NB4 (cell line): ENCODE results near the gene CDC27.
"Not testable (repeated sequence)": the region's sequence is repeated elsewhere in the genome, so short reads cannot be mapped to it uniquely, and the experiment has no call there.

Experiments used
- DNase-seq: peaks from one replicate; pipeline ENCODE4 v3.0.0; 2010; ENCODE audit warnings: low read depth
- H3K4me3 ChIP-seq: one replicate; pipeline ENCODE4 v1.5.1; 2011; ENCODE audit warnings: mild to moderate bottlenecking, low read depth, low read length, moderate library complexity
- MYC ChIP-seq: IDR thresholded peaks from 2 replicates; pipeline ENCODE4 v1.6.1; 2011; ENCODE audit warnings: low read depth, low read length
- POLR2A ChIP-seq: IDR thresholded peaks from 2 replicates; pipeline ENCODE4 v1.6.1; 2011; ENCODE audit warnings: mild to moderate bottlenecking; ENCODE audit not compliant: insufficient read length; ENCODE audit errors: extremely low read depth
- TF ChIP-seq, protein P1 (sequence below): IDR thresholded peaks from one replicate; pipeline ENCODE4 v1.5.1; 2012; ENCODE audit warnings: low read depth, low read length
- TF ChIP-seq, protein P2 (sequence below): IDR thresholded peaks from 2 replicates; pipeline ENCODE4 v1.6.1; 2011; ENCODE audit warnings: low read depth, low read length

The CDC27 gene

DNA sequence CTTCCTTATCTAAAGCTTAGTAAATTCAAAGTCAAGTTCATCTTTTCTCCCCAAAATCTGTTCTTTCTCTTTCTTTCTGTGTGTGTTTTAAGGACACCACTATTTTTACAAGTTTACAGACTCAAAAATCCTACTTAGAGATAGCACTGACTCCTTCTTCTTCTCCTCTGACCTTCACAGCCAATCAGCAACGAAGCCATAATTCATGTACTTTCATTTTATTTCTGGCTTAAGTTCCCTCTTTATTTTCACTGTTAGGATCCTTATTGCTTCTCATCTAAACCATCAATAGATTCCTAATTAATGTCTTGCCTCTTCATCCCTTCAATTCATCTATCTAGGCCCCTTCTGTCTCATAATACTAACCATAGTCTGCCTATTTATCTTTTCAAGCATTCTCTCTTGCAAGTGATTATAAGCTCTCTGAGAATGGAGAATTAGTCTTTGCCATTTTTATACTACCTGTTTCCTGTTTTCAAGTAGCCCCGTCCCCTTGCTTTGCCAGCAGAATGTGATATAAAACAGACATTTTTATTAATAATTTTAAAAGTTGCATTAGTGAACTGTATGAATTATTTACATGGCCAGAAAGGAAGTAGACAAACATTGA lies 27.0 kb downstream of the CDC27 start:
- DNase-seq = no peak
- H3K4me3 ChIP-seq = no peak overlapping the region
- TF ChIP-seq POLR2A (no peak), MYC (no peak)
- TF ChIP-seq, protein P1, sequence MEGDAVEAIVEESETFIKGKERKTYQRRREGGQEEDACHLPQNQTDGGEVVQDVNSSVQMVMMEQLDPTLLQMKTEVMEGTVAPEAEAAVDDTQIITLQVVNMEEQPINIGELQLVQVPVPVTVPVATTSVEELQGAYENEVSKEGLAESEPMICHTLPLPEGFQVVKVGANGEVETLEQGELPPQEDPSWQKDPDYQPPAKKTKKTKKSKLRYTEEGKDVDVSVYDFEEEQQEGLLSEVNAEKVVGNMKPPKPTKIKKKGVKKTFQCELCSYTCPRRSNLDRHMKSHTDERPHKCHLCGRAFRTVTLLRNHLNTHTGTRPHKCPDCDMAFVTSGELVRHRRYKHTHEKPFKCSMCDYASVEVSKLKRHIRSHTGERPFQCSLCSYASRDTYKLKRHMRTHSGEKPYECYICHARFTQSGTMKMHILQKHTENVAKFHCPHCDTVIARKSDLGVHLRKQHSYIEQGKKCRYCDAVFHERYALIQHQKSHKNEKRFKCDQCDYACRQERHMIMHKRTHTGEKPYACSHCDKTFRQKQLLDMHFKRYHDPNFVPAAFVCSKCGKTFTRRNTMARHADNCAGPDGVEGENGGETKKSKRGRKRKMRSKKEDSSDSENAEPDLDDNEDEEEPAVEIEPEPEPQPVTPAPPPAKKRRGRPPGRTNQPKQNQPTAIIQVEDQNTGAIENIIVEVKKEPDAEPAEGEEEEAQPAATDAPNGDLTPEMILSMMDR = no peak
- TF ChIP-seq, protein P2, sequence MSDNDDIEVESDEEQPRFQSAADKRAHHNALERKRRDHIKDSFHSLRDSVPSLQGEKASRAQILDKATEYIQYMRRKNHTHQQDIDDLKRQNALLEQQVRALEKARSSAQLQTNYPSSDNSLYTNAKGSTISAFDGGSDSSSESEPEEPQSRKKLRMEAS = no peak

DNA sequence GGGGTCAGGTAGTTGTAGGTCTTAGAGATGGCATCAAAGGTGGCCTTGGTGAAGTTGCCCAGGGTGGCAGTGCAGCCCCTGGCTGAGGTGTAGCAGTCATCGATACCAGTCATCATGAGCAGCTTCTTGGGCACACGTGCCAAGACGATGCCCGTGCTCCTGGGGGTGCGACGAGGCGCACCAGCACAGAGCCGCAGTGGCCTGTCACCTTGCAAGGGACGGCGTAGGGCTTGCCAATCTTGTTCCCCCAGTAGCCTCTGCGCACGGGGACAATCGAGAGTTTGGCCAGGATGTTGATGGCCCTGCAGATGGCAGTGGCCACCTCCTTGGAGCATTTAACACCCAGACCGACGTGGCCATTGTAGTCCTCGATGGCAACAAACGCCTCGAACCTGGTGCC lies 29.8 kb downstream of the CDC27 start:
- TF ChIP-seq MYC (no peak), POLR2A (no peak)
- TF ChIP-seq, protein P1 = no peak
- no peak overlapping the region for H3K4me3 ChIP-seq
- DNase-seq = no peak

DNA sequence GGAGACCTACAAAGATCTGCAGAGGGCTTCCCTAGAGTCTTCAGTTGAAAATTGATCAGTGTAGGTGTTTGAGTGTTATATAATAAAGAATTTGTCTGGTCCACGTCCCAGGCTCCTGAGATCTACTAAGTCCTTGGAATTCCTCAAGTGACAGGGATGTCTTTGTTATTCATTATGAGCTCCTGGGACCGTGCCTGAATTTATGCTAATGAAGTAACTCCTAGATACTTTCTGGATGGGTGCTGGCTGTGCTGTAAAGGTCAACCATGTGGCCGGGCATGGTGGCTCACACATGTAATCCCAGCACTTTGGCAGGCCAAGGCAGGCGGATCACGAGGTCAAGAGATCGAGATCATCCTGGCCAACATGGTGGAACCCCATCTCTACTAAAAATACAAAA lies 43.7 kb downstream of the CDC27 start:
- DNase-seq = no peak
- TF ChIP-seq MYC (no peak), POLR2A (no peak)
- TF ChIP-seq, protein P1 = no peak
- TF ChIP-seq, protein P2 = no peak
- no peak overlapping the region for H3K4me3 ChIP-seq

DNA sequence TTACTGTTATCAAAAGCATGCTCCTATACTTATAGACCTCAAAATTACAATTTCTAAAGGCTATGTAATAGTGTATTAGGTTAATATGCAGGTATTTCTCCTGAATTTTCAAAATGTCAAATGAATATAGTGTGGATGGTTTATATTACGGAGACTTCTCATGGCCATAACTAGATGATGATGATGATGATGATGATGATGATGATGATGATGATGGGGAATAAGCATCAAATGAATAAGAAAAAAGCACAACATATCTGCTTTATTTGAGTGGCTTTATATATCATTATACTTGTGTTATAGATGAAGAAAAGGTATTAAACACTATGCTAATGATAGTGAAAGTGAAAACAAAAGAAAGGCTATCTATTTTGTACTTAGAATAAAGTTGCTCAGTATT lies 53.9 kb downstream of the CDC27 start:
- TF ChIP-seq MYC = no peak
- TF ChIP-seq, protein P1 = no peak
- no peak for DNase-seq
- H3K4me3 ChIP-seq = no peak overlapping the region

DNA sequence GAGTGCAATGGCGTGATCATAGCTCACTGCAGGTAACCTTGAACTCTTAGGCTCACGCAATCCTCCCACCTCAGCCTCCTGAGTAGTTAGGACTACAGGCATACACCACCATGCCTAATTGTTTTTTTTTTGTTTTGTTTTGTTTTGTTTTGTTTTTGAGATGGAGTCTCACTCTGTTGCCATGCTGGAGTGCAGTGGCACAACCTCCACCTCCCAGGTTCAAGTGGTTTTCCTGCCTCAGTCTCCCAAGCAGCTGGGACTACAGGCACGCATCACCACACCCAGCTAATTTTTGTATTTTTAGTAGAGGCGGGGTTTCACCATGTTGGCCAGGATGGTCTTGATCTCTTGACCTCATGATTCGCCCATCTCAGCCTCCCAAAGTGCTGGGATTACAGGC lies 54.7 kb downstream of the CDC27 start:
- not testable (repeated sequence) for DNase-seq, H3K4me3 ChIP-seq

DNA sequence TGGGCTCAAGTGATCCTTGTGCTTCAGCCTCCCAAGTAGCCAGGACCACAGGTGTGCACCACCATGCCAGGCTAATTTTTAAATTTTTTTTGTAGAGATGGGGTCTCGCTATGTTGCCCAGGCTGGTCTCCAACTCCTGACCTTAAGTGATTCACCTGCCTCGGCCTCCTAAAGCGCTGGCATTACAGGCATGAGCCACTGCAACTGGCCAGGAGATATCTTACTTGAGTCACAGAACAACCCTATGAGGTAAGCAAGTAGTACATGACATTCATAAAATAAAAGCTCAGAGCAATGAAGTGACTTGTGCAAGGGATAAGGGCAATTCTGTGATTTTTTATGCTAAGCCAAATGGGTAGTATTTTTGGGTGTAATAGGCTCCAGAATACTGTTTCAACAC lies 57.3 kb downstream of the CDC27 start:
- TF ChIP-seq MYC = no peak
- no peak for TF ChIP-seq POLR2A
- TF ChIP-seq, protein P2 = no peak
- TF ChIP-seq, protein P1 = no peak
- no peak overlapping the region for H3K4me3 ChIP-seq
- DNase-seq = no peak

DNA sequence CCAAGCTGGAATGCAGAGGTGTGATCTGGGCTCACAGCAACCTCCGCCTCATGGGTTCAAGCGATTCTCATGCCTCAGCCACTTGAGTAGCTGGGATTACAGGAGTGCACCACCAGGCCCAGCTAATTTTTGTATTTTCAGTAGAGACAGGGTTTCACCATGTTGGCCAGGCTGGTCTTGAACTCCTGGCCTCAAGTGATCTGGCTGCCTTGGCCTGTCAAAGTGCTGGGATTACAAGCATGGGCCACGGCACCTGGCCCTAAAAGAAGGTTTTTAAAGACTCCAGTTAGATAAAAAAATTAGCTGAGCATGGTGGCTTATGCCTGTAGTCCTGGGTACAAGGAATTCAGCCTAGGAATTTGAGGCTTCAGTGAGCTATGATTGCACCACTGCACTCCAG lies 62.3 kb downstream of the CDC27 start:
- not testable (repeated sequence) for DNase-seq, H3K4me3 ChIP-seq

DNA sequence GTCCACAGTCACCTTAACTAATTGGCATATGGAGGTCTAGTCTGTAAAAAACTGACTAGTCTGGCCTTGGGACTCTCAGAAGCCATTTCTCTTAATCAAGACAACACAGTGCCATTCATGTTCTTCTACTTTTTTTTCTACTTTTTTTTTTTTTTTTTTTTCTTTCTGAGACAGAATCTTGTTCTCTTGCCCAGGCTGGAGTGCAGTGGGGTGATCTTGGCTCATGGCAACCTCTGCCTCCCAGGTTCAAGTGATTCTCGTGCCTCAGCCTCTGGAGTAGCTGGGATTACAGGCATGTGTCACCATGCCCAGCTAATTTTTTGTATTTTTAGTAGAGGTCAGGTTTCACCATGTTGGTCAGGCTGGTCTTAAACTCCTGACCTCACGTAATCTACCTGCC lies 65.8 kb downstream of the CDC27 start:
- not testable (repeated sequence) for DNase-seq, H3K4me3 ChIP-seq
